HS-5 (cell line): ENCODE results near the gene PROSER2.

Experiments used
- DNase-seq: peaks from one replicate; pipeline ENCODE4 v3.0.0-alpha.2; 2012; ENCODE audit warnings: low read depth

The PROSER2 gene

GRCh38 chr10:11908536-11908935 is 85.4 kb downstream of the PROSER2 start:
- no peak for DNase-seq

- DNase-seq, result no peak
Observed at GRCh38 chr10:11908991-11909390, 85.8 kb downstream of the PROSER2 start.

- no peak for DNase-seq
Observed at GRCh38 chr10:11909618-11910017, 86.5 kb downstream of the PROSER2 start.

GRCh38 chr10:11910102-11910501 is 86.9 kb downstream of the PROSER2 start:
- no peak for DNase-seq

GRCh38 chr10:11913079-11913641 is 90.0 kb downstream of the PROSER2 start:
- DNase-seq, result no peak

GRCh38 chr10:11918384-11918783 is 95.2 kb downstream of the PROSER2 start:
- no peak for DNase-seq

- DNase-seq, result no peak
Observed at GRCh38 chr10:11919271-11919670, 96.1 kb downstream of the PROSER2 start.
